HG03196 (cell line): ENCODE results near the gene UBAC2.

ENCODE experiments used
- ATAC-seq: cut with Tn5 transposase; IDR thresholded peaks from one replicate; pipeline ENCODE4 v1.9.1; 2021; ENCODE audit not compliant: unreplicated experiment

UBAC2 gene

GRCh38 chr13:99374169-99374991 is 173.7 kb downstream of the UBAC2 start:
- peak; percentile 34 for ATAC-seq

- peak; percentile 44 for ATAC-seq
Measured at GRCh38 chr13:99374994-99375737, 174.5 kb downstream of the UBAC2 start.

- no peak for ATAC-seq
Measured at GRCh38 chr13:99375738-99376080, 175.1 kb downstream of the UBAC2 start.

GRCh38 chr13:99376132-99376531 is 175.5 kb downstream of the UBAC2 start:
- ATAC-seq, result peak; percentile 66

GRCh38 chr13:99376924-99377323 is 176.3 kb downstream of the UBAC2 start:
- ATAC-seq, result no peak

GRCh38 chr13:99377641-99378040 is 177.0 kb downstream of the UBAC2 start:
- ATAC-seq, result no peak

GRCh38 chr13:99378985-99379733 is 178.5 kb downstream of the UBAC2 start:
- ATAC-seq, result no peak

- no peak for ATAC-seq
Measured at GRCh38 chr13:99379856-99380801, 179.5 kb downstream of the UBAC2 start.

- ATAC-seq, result no peak
Measured at GRCh38 chr13:99380921-99381645, 180.4 kb downstream of the UBAC2 start.

GRCh38 chr13:99381766-99382165 is 181.1 kb downstream of the UBAC2 start:
- no peak for ATAC-seq

GRCh38 chr13:99382428-99383133 is 181.9 kb downstream of the UBAC2 start:
- ATAC-seq, result no peak

GRCh38 chr13:99383511-99383921 is 182.9 kb downstream of the UBAC2 start:
- no peak for ATAC-seq

- ATAC-seq, result no peak
Measured at GRCh38 chr13:99383946-99384345, 183.3 kb downstream of the UBAC2 start.

GRCh38 chr13:99384468-99384867 is 183.8 kb downstream of the UBAC2 start:
- no peak for ATAC-seq

GRCh38 chr13:99385161-99385560 is 184.5 kb downstream of the UBAC2 start:
- no peak for ATAC-seq

GRCh38 chr13:99385940-99386339 is 185.3 kb downstream of the UBAC2 start:
- ATAC-seq, result no peak

- ATAC-seq, result no peak
Measured at GRCh38 chr13:99386495-99386894, 185.8 kb downstream of the UBAC2 start.

GRCh38 chr13:99386911-99387788 is 186.5 kb downstream of the UBAC2 start:
- no peak for ATAC-seq
